Liver (tissue), 9 donors: ENCODE measurements around the gene MBNL3. TPM values are rescaled to one million over a fixed set of nuclear protein-coding genes. Genes with fewer than 3 reads are reported as not detected.

Source experiments
- DNase-seq: peaks from one replicate; pipeline ENCODE4 v3.0.0-alpha.2; 2017; ENCODE audit warnings: low spot score
- H3K27ac ChIP-seq, 2 donors: one replicate each; pipeline ENCODE4 v1.7.0; 2013; ENCODE audit warnings: inconsistent platforms in 2 of 2, low read length in 2 of 2, control low read depth in 1 of 2, low read depth in 1 of 2, mild to moderate bottlenecking in 1 of 2
- H3K27me3 ChIP-seq, 4 donors: one replicate each; pipeline versions ENCODE4 v1.6.1 to v1.7.0; 2013; ENCODE audit warnings: low read length in 3 of 4, inconsistent platforms in 1 of 4, mild to moderate bottlenecking in 1 of 4, moderate library complexity in 1 of 4; ENCODE audit not compliant: control insufficient read depth in 4 of 4, insufficient read depth in 4 of 4
- H3K36me3 ChIP-seq, 4 donors: one replicate each; pipeline versions ENCODE4 v1.6.1 to v1.7.0; 2013; ENCODE audit warnings: low read length in 3 of 4, mild to moderate bottlenecking in 3 of 4, low read depth in 1 of 4, moderate library complexity in 1 of 4; ENCODE audit not compliant: control insufficient read depth in 4 of 4, insufficient read depth in 3 of 4
- H3K4me1 ChIP-seq, 4 donors: one replicate each; pipeline versions ENCODE4 v1.6.1 to v1.7.0; 2013; ENCODE audit warnings: low read length in 3 of 4, mild to moderate bottlenecking in 3 of 4, moderate library complexity in 1 of 4; ENCODE audit not compliant: control insufficient read depth in 4 of 4, insufficient read depth in 4 of 4
- H3K4me3 ChIP-seq, 3 donors: one replicate each; pipeline versions ENCODE4 v1.6.1 to v1.7.0; 2013; ENCODE audit warnings: low read length in 3 of 3, control low read depth in 1 of 3, low read depth in 1 of 3, mild to moderate bottlenecking in 1 of 3
- H3K9ac ChIP-seq, 2 donors: one replicate each; pipeline ENCODE4 v1.7.0; 2013; ENCODE audit warnings: low read length in 2 of 2, mild to moderate bottlenecking in 2 of 2, moderate library complexity in 2 of 2, control low read depth in 1 of 2, low read depth in 1 of 2
- H3K9me3 ChIP-seq, 4 donors: one replicate each; pipeline versions ENCODE4 v1.6.1 to v1.7.0; 2013; ENCODE audit warnings: low read length in 3 of 4; ENCODE audit not compliant: control insufficient read depth in 4 of 4
- FOXA1 ChIP-seq: IDR thresholded peaks from 2 replicates; pipeline ENCODE4 v1.6.1; 2016; ENCODE audit warnings: antibody characterized with exemption
- FOXA2 ChIP-seq: IDR thresholded peaks from 2 replicates; pipeline ENCODE4 v1.6.1; 2016; ENCODE audit warnings: antibody characterized with exemption
- HNF4A ChIP-seq, 2 donors: conservative IDR thresholded peaks; 2 replicates each; pipeline ENCODE4 v1.6.1; 2016; ENCODE audit warnings: antibody characterized with exemption in 2 of 2, mild to moderate bottlenecking in 2 of 2
- HNF4G ChIP-seq: IDR thresholded peaks from 2 replicates; pipeline ENCODE4 v1.6.1; 2016; ENCODE audit warnings: antibody characterized with exemption
- JUND ChIP-seq, 2 donors: IDR thresholded peaks; 2 replicates each; pipeline ENCODE4 v1.6.1; 2016; ENCODE audit warnings: antibody characterized with exemption in 2 of 2
- NR2F2 ChIP-seq: IDR thresholded peaks from 2 replicates; pipeline ENCODE4 v1.6.1; 2016; ENCODE audit warnings: antibody characterized with exemption
- RXRA ChIP-seq, 2 donors: IDR thresholded peaks; 2 replicates each; pipeline ENCODE4 v1.6.1; 2017 to 2018; ENCODE audit warnings: antibody characterized with exemption in 2 of 2, mild to moderate bottlenecking in 1 of 2
- SP1 ChIP-seq: IDR thresholded peaks from 2 replicates; pipeline ENCODE4 v1.6.1; 2018; ENCODE audit warnings: antibody characterized with exemption, mild to moderate bottlenecking
- TAF1 ChIP-seq: conservative IDR thresholded peaks from 2 replicates; pipeline ENCODE4 v1.6.1; 2016; ENCODE audit warnings: antibody characterized with exemption, mild to moderate bottlenecking
- WGBS: extraction: QIAGEN DNeasy Blood & Tissue Kit; methylation state at CpG from one replicate; pipeline ENCODE4 v1.1.7; 2013; 5-methylcytosine and 5-hydroxymethylcytosine counted together
- polyA plus RNA-seq, 2 donors: library from polyadenylated mRNA; stranded (reverse) in 1 of 2; unstranded in 1 of 2; fragments of 200-250 nt in 1 of 2; fragments of >200 nt in 1 of 2; fragmentation: Nextera tagmentation in 1 of 2; extraction: Ambion mirVana in 1 of 2; gene quantifications; one replicate each; pipeline versions ENCODE4 v1.2.1 to v1.2.3, GENCODE V29; 2013 to 2015
- total RNA-seq, 2 donors: library from RNA; depleted of rRNA; stranded (reverse); fragments of >200 nt; gene quantifications; one replicate each; pipeline ENCODE4 v1.2.3, GENCODE V29; 2014
- TF ChIP-seq, protein P1 (sequence below): IDR thresholded peaks from 2 replicates; pipeline ENCODE4 v1.6.1; 2016; ENCODE audit warnings: antibody characterized with exemption
- TF ChIP-seq, protein P2 (sequence below): IDR thresholded peaks from 2 replicates; pipeline ENCODE4 v1.6.1; 2016; ENCODE audit warnings: antibody characterized with exemption
- TF ChIP-seq, protein P3 (sequence below): IDR thresholded peaks from 2 replicates; pipeline ENCODE4 v1.6.1; 2016; ENCODE audit warnings: antibody characterized with exemption, mild to moderate bottlenecking
- TF ChIP-seq, protein P4 (sequence below): IDR thresholded peaks from 2 replicates; pipeline ENCODE4 v1.6.1; 2016; ENCODE audit warnings: antibody characterized with exemption
- donor health status: healthy.
- donor health status: healthy.
- donor health status: healthy.
- donor health status: healthy.
- donor health status: healthy.

Gene MBNL3
- total and polyA plus RNA-seq, 4 donors = 20.6 to 149 (median 82.3) TPM

DNA sequence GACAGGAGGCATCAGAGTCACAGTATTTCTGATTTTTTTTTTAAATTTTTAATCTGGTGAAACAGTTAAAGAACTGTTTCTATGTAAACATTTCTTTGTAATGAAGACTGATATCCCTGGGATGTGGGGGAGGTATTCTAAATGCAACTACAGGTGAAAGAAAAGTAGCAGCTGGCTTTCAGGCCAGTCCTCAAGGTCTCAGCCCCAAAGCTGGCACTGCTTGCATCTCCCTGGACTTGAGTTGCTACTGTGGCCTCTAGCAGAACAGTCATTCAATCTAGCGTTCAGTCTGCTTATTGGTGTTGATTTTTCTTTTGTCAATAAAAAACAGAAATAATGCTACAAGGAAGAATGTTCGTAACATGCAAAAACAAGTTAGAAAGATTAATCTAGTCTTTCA, 4.9 kb downstream of the MBNL3 start (continued):
- TF ChIP-seq JUND (IDR thresholded peaks at IDR 0.05) (no peak), HNF4G (no peak)
- TF ChIP-seq, protein P1, sequence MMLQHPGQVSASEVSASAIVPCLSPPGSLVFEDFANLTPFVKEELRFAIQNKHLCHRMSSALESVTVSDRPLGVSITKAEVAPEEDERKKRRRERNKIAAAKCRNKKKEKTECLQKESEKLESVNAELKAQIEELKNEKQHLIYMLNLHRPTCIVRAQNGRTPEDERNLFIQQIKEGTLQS = no peak
- TF ChIP-seq, protein P2, sequence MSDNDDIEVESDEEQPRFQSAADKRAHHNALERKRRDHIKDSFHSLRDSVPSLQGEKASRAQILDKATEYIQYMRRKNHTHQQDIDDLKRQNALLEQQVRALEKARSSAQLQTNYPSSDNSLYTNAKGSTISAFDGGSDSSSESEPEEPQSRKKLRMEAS = no peak

DNA sequence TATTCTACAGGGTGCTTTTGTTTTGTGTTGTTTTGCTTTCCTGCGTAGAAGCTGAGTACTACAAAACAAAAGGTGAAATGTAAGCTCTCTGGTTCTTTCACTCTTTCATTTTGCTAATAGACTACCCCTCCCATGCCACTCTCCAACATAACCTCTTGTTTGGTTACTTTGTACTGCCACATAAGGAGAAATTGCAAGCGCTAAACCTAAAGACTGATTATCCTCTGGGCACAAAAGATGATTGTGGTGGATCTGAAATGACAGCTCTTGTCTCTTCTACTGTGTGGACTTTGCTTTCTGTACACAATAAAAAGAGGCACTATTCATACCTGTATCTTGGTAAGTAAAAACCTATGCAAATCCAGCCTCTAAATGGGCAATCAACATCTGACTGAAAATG, 5.3 kb downstream of the MBNL3 start:
- Histone ChIP-seq H3K9me3 (no peaks in the 10 kb centered on the region), H3K4me3 (no peak overlapping the region), H3K4me1 (peaks cover 2 to 35% (median 24%) of the 10 kb centered on the region in 4 donors), H3K27me3 (no peaks in the 10 kb centered on the region), H3K27ac (peak overlapping the region in 1 of 2 donors; percentile 25), H3K9ac (no peak overlapping the region), H3K36me3 (no peaks in the 10 kb centered on the region)
- peak in 1 of 2 donors; percentile 11 for TF ChIP-seq HNF4A (conservative IDR thresholded peaks at IDR 0.05)
- TF ChIP-seq SP1 = no peak
- 59% methylated on average over 2 of the region's 2 CpGs for WGBS
- no peak for DNase-seq

DNA sequence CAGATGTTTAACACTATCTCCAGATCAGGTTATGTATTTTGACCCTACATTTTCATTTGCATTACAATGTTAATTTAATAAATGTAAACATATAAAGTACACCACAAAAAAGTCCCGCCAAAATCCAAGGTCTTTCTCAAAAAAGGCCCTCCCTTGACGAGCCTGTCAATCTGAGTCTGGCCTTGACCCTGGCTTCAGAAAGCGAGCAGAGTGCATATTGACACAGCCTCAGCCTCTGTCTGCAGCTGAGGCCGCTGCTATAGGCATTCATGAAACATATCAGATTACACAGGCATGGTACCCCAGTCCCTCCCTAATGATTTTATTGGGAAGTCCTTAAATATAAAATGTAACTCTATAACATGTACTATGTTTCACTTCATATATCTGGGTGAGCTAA, 6.2 kb downstream of the MBNL3 start:
- H3K9me3 ChIP-seq = no peaks in the 10 kb centered on the region
- no peaks in the 10 kb centered on the region for H3K27me3 ChIP-seq
- no peaks in the 10 kb centered on the region for H3K36me3 ChIP-seq
- H3K27ac ChIP-seq = peak overlapping the region in 1 of 2 donors; percentile 18
- no peak overlapping the region for H3K9ac ChIP-seq
- WGBS = 35% methylated on average over 4 of the region's 4 CpGs
- peak; percentile 49 for TF ChIP-seq FOXA1
- TF ChIP-seq SP1 = peak; percentile 47
- TF ChIP-seq HNF4A (conservative IDR thresholded peaks at IDR 0.05) = peak; percentile 76 to 85
- TF ChIP-seq RXRA (IDR thresholded peaks at IDR 0.05) = peak; percentile 43 to 50
- no peak for TF ChIP-seq NR2F2
- TF ChIP-seq, protein P3, sequence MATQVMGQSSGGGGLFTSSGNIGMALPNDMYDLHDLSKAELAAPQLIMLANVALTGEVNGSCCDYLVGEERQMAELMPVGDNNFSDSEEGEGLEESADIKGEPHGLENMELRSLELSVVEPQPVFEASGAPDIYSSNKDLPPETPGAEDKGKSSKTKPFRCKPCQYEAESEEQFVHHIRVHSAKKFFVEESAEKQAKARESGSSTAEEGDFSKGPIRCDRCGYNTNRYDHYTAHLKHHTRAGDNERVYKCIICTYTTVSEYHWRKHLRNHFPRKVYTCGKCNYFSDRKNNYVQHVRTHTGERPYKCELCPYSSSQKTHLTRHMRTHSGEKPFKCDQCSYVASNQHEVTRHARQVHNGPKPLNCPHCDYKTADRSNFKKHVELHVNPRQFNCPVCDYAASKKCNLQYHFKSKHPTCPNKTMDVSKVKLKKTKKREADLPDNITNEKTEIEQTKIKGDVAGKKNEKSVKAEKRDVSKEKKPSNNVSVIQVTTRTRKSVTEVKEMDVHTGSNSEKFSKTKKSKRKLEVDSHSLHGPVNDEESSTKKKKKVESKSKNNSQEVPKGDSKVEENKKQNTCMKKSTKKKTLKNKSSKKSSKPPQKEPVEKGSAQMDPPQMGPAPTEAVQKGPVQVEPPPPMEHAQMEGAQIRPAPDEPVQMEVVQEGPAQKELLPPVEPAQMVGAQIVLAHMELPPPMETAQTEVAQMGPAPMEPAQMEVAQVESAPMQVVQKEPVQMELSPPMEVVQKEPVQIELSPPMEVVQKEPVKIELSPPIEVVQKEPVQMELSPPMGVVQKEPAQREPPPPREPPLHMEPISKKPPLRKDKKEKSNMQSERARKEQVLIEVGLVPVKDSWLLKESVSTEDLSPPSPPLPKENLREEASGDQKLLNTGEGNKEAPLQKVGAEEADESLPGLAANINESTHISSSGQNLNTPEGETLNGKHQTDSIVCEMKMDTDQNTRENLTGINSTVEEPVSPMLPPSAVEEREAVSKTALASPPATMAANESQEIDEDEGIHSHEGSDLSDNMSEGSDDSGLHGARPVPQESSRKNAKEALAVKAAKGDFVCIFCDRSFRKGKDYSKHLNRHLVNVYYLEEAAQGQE = no peak
- TF ChIP-seq HNF4G = peak; percentile 47
- TF ChIP-seq, protein P1 = no peak
- peak; percentile 79 for TF ChIP-seq FOXA2
- H3K4me1 ChIP-seq = peaks cover 2 to 32% (median 24%) of the 10 kb centered on the region in 4 donors
- no peak for DNase-seq
- H3K4me3 ChIP-seq = no peak overlapping the region

DNA sequence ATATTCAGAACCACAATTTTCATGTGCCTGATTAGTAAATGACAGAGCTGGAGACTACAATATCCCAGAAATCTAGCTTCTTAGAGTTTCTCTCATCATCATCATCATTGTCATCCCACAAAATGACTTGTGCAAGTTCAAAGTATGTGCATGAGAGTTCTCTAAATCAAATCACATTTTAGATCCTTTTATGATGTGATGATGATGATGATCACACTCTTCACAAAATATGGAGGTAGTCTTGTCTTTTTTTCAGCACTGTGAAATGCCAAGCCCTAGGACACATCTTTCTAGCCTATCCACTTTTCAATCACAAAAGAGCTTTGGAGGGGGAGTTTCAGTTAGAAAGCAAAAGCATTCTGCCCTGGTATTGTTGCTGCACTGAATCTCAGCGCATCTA, 7.4 kb downstream of the MBNL3 start:
- peak overlapping the region in 1 of 2 donors; percentile 44 for H3K9ac ChIP-seq
- H3K4me1 ChIP-seq = peaks cover 2 to 28% (median 20%) of the 10 kb centered on the region in 4 donors
- no peaks in the 10 kb centered on the region for H3K36me3 ChIP-seq
- TF ChIP-seq RXRA (IDR thresholded peaks at IDR 0.05) (no peak), SP1 (no peak), TAF1 (no peak), FOXA1 (no peak)
- TF ChIP-seq, protein P4, sequence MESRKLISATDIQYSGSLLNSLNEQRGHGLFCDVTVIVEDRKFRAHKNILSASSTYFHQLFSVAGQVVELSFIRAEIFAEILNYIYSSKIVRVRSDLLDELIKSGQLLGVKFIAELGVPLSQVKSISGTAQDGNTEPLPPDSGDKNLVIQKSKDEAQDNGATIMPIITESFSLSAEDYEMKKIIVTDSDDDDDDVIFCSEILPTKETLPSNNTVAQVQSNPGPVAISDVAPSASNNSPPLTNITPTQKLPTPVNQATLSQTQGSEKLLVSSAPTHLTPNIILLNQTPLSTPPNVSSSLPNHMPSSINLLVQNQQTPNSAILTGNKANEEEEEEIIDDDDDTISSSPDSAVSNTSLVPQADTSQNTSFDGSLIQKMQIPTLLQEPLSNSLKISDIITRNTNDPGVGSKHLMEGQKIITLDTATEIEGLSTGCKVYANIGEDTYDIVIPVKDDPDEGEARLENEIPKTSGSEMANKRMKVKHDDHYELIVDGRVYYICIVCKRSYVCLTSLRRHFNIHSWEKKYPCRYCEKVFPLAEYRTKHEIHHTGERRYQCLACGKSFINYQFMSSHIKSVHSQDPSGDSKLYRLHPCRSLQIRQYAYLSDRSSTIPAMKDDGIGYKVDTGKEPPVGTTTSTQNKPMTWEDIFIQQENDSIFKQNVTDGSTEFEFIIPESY = no peak
- TF ChIP-seq, protein P1 = no peak
- no peaks in the 10 kb centered on the region for H3K27me3 ChIP-seq
- H3K9me3 ChIP-seq = no peaks in the 10 kb centered on the region
- DNase-seq = no peak
- H3K27ac ChIP-seq = peak overlapping the region; percentile 85 to 87
- H3K4me3 ChIP-seq = no peak overlapping the region
- 87% methylated on average over 1 of the region's 1 CpG for WGBS
